GM12892 (cell line): Measurements from ENCODE around the gene UGDH.

Experiments
- POLR2AphosphoS5 ChIP-seq: IDR thresholded peaks from 2 replicates; pipeline ENCODE4 v1.6.1; 2011; ENCODE audit warnings: low read depth, low read length, control low read depth
- TAF1 ChIP-seq: IDR thresholded peaks from 2 replicates; pipeline ENCODE4 v1.6.1; 2011; ENCODE audit warnings: low read depth, mild to moderate bottlenecking, control low read depth, low read length, borderline replicate concordance

- TF ChIP-seq TAF1 (no peak), POLR2AphosphoS5 (no peak)
These were observed 59.8 kb downstream of the UGDH start for GRCh38 chr4:39467464-39467863.
